Activated T-cell treated with anti-CD3 and anti-CD28 coated beads, Interleukin-2, amount 50 U/mL, for 4 hours (primary cell): ENCODE data around the gene MEOX1. TPM values are rescaled to one million over a fixed set of nuclear protein-coding genes. Genes with fewer than 3 reads are reported as not detected.

ENCODE experiments used
- ATAC-seq, 2 donors: fragments of 200-7000 bp; cut with Tn5 transposase; one replicate each; pipeline ENCODE4 v1.10.0; 2021
- DNase-seq: peaks from one replicate; pipeline ENCODE4 v3.0.0-alpha.2; 2020
- H3K27me3 Mint-ChIP-seq: one replicate; pipeline ENCODE4 v1.8.0; 2021; ENCODE audit warnings: low read depth, mixed read lengths
- H3K36me3 Mint-ChIP-seq: one replicate; pipeline ENCODE4 v1.8.0; 2022; ENCODE audit warnings: mixed read lengths; ENCODE audit not compliant: insufficient read depth
- H3K4me1 Mint-ChIP-seq: one replicate; pipeline ENCODE4 v1.8.0; 2021; ENCODE audit warnings: low read depth, mixed read lengths
- H3K4me3 Mint-ChIP-seq: one replicate; pipeline ENCODE4 v1.8.0; 2021; ENCODE audit warnings: mild to moderate bottlenecking, moderate library complexity, mixed read lengths
- H3K9me3 Mint-ChIP-seq: one replicate; pipeline ENCODE4 v1.8.0; 2021; ENCODE audit warnings: mixed read lengths
- total RNA-seq, 3 donors: library from RNA; stranded (reverse); gene quantifications; one replicate each; pipeline ENCODE4 v1.2.1, GENCODE V29; 2021

Gene MEOX1
- total RNA-seq, 3 donors from 2014 or later = 0.21 to 0.35 (median 0.24) TPM

DNA sequence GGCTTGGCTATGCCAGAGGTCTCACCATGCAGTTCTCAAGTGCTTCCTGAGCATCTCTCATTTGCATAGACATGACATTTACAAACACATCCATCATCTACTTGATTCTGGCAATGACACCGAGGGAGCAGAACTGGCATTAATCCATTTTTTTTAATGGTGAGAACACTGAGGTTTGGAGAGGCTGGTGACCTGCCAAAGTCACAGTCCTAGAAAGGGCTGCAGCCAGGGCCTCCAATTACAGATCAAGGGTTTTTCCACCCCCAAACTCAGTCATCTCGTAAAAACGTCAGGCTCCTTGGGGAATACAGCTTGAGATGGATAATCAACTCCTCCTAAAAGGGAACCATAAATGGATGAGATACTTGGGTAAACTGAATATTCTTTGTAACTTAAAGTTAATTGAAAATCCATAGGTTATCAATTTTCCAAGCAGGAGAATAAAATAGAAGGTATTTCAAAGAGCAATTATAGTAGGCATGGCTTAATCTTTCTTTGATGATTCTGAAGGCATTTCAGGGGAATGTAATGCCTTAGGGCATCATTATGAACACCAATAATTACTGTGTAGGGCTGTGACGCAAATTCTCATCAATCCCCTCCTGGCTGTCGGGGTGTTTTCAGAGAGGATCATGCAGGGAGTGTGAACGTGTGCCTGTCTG lies 9.4 kb upstream of the MEOX1 start:
- H3K9me3 Mint-ChIP-seq = no peaks in the 10 kb centered on the region

DNA sequence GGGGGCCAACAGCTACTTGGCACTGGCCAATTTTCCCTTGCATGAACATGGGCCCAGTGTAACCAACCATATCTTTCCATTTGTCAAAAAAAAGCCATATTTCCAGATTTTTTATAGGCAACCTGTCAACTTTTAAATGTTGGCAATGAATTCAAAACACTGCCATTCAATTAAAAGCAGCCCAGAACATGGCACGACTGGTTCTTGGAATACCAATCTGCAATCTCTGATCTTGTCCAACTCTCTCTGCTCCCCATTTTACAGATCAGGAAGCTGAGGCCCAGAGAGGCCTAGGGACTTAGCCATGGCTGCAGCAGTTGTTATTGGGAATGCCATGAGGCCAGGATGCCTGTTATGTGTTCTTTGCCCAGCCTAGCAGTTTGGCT lies 8.9 kb upstream of the MEOX1 start:
- DNase-seq (no peak), ATAC-seq (no peak)
- Mint-ChIP-seq H3K36me3 (no peaks in the 10 kb centered on the region), H3K27me3 (no peaks in the 10 kb centered on the region), H3K9me3 (no peaks in the 10 kb centered on the region), H3K4me1 (peaks cover 7% of the 10 kb centered on the region), H3K4me3 (no peak overlapping the region)

More for the DNA sequence above, 9.4 kb upstream of the MEOX1 start:
- ATAC-seq (no peak), DNase-seq (no peak)
- H3K27me3 Mint-ChIP-seq = no peaks in the 10 kb centered on the region
- H3K4me3 Mint-ChIP-seq = no peak overlapping the region
- H3K36me3 Mint-ChIP-seq = no peaks in the 10 kb centered on the region
- peaks cover 7% of the 10 kb centered on the region for H3K4me1 Mint-ChIP-seq

GRCh38 chr17:43669971-43670644 lies 8.4 kb upstream of the MEOX1 start:
- no peaks in the 10 kb centered on the region for H3K9me3 Mint-ChIP-seq
- H3K4me3 Mint-ChIP-seq = no peak overlapping the region
- H3K27me3 Mint-ChIP-seq = no peaks in the 10 kb centered on the region
- no peaks in the 10 kb centered on the region for H3K36me3 Mint-ChIP-seq
- DNase-seq (no peak), ATAC-seq (no peak)
- peaks cover 7% of the 10 kb centered on the region for H3K4me1 Mint-ChIP-seq

- no peak for DNase-seq
- Mint-ChIP-seq H3K4me1 (peaks cover 7% of the 10 kb centered on the region), H3K27me3 (no peaks in the 10 kb centered on the region), H3K9me3 (no peaks in the 10 kb centered on the region), H3K36me3 (no peaks in the 10 kb centered on the region), H3K4me3 (no peak overlapping the region)
- peak; percentile 43 to 55 for ATAC-seq
These were observed 6.2 kb upstream of the MEOX1 start for GRCh38 chr17:43667947-43668348.

DNA sequence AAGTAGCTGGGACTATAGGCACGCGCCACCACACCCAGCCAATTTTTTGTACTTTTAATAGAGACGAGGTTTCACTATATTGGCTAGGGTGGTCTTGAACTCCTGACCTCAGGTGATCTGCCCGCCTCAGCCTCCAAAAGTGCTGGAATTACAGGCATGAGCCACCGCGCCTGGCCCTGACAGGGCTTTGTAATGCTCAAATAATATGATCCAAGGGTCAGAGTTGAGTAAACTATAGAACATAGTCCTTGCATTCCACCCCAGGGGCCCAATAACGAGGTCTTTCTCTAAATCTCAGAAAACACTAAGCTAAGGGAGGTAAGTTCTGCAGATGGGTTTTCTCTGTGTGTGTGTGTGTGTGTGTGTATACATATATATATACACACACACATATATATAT lies 5.8 kb upstream of the MEOX1 start:
- Mint-ChIP-seq H3K27me3 (no peaks in the 10 kb centered on the region), H3K9me3 (no peaks in the 10 kb centered on the region), H3K4me1 (peaks cover 12% of the 10 kb centered on the region), H3K4me3 (no peak overlapping the region), H3K36me3 (no peaks in the 10 kb centered on the region)
- no peak for DNase-seq
- no peak for ATAC-seq

DNA sequence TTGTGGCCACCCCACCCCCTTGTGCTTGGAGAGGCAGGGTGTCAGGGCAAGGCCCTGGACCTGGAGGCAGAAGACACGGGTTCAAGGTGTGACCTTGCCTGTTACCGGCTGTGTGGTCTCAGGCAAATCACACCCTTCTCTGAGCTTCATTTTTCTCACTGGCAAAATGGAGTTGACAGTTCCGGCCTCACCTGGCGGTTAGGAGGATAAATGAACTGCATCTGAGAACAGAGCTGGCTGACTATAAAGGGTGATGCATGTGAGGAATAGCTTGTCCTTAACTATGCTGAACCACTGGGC lies 4.2 kb upstream of the MEOX1 start:
- Mint-ChIP-seq H3K4me3 (no peak overlapping the region), H3K27me3 (no peaks in the 10 kb centered on the region), H3K9me3 (no peaks in the 10 kb centered on the region), H3K36me3 (no peaks in the 10 kb centered on the region), H3K4me1 (peaks cover 27% of the 10 kb centered on the region)
- ATAC-seq (no peak), DNase-seq (no peak)

- Mint-ChIP-seq H3K36me3 (no peaks in the 10 kb centered on the region), H3K4me3 (no peak overlapping the region), H3K4me1 (peaks cover 33% of the 10 kb centered on the region), H3K27me3 (no peaks in the 10 kb centered on the region), H3K9me3 (no peaks in the 10 kb centered on the region)
- ATAC-seq (no peak), DNase-seq (no peak)
These were observed 3.6 kb upstream of the MEOX1 start for GRCh38 chr17:43665084-43665936.

DNA sequence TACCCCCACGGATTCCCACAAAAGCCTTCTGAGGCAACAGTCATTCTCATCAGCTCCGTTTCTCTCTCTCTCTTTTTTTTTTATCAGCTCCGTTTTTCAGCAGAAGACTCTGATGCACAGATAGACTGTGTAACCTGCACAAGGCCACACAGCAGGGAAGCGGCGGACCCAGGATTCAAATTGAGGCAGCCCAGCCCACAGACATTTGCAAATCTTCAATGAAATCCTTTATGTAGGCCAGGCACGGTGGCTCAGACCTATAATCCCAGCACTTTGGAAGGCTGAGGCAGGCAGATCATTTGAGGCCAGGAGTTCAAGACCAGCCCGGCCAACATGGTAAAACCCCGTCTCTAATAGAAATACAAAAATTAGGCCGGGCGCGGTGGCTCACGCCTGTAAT lies 2.4 kb upstream of the MEOX1 start:
- ATAC-seq = no peak
- H3K9me3 Mint-ChIP-seq = no peaks in the 10 kb centered on the region
- H3K4me3 Mint-ChIP-seq = no peak overlapping the region
- H3K27me3 Mint-ChIP-seq = no peaks in the 10 kb centered on the region
- no peaks in the 10 kb centered on the region for H3K36me3 Mint-ChIP-seq
- DNase-seq = no peak
- H3K4me1 Mint-ChIP-seq = peaks cover 33% of the 10 kb centered on the region

- Mint-ChIP-seq H3K4me1 (peaks cover 35% of the 10 kb centered on the region), H3K4me3 (no peak overlapping the region), H3K36me3 (no peaks in the 10 kb centered on the region), H3K27me3 (no peaks in the 10 kb centered on the region), H3K9me3 (no peaks in the 10 kb centered on the region)
- no peak for DNase-seq
- no peak for ATAC-seq
These were observed 1.7 kb upstream of the MEOX1 start for GRCh38 chr17:43663383-43663782.

DNA sequence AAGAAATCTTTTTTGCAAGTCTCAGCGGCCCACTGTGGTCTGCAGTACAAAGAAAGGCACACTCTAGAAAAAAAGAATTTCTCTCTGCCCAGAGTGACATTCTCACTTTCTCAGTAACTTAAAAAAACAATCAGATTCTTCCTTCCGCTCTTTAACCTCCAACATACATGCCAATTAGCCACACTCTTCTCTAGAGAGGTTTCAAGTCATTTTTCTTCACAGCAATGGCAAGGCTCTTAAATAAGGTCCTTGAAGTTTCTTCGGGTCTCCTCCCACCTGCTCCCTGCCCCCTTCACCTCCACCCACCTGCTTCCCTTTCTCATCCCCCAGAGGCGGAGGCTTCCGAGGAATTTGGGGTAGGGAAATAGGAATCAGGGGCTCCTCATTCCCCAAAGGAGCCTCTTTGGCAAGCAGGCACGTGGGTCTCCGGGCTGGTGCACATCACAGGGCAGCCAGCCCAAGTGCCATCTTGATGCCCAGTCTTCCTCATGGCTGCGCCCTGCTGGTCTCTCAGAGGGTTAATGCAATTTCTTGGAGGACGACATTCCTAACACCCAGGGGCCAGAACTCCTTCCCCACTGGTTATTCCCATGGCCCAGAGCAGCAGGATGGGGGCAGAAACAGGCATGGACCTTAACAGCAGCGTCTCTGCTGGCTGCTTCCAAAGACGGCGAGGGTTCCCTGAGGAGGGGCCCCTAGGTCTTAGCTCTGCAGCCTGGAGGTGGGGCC lies 855 bp upstream of the MEOX1 start:
- H3K9me3 Mint-ChIP-seq = no peaks in the 10 kb centered on the region
- no peaks in the 10 kb centered on the region for H3K27me3 Mint-ChIP-seq
- H3K4me1 Mint-ChIP-seq = peaks cover 35% of the 10 kb centered on the region
- no peaks in the 10 kb centered on the region for H3K36me3 Mint-ChIP-seq
- peak in 1 of 2 donors; percentile 13 for ATAC-seq
- DNase-seq = no peak
- peak overlapping the region; percentile 5 for H3K4me3 Mint-ChIP-seq

DNA sequence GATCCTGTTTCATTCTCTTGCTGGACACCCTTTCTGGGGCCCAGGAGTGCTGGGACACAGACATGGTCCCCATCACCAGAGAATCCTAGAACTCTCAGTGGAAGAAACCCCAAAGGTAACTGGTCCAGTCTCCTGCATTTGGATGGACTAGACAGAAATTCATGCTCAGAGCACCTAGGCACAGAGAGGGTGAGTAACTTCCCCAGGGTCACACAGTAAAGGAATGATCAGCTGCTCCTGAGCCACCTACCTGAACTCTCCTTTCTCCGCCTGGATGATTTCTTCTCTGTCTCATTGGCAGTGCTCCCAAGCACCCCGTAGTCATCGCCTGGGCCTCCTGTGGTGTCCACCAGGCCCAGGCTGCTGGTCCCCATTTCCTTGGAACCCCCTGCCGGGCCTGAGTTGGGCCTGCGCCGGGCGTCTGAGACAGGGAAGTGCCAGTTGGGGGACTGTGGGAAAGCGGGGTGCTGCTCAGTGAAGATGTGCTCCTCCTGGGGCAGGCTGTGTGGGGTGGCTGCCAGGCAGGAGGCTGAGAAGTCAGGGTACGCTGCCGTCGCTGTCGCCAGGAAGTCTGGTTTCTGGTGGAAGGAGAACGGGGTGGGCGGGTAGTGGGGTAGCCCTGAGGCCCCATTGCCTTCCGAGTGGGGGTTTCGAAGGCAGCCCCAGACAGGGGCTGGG lies 767 bp downstream of the MEOX1 start:
- no peak for ATAC-seq
- Mint-ChIP-seq H3K9me3 (no peaks in the 10 kb centered on the region), H3K4me1 (peaks cover 47% of the 10 kb centered on the region), H3K36me3 (no peaks in the 10 kb centered on the region), H3K27me3 (no peaks in the 10 kb centered on the region), H3K4me3 (peak overlapping the region; percentile 74)
- no peak for DNase-seq

DNA sequence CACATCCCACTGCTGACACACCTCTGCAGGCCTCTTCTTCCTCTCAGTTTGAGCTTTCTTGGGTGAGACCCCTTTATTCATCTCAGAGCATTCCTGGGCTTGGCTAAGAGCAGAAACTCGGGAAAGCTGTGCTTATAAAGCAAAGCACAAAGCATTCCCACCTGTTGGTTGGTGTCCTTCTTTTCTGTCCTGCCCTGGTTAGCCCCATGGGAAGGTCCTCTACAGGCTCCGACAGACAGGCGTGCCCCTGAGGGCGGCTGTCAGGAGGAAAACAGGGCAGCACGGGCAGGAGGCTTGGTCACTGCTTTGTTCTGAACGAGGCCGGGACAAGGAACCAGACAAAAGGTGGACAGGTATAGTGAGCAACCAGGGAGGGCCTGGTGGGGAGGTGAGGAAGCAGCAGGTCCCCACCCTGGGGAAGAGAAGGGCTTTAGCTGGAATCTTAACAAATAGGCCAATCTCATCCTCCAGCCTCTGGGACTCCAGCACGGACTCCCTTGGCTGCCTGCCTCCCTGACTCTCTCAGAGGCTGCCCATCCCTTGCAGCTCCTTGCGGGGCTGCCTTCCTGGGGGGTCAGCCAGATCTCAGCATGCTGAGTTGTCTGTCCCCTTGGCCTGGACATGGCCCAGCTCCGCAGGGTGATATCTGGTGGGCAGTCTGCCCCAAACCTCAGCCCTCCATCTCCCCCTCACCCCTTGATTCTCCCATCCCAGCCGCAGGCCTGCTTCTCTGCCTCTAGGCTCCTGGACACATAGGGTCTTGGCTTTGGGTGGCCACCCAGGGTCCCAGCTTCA lies 1.7 kb downstream of the MEOX1 start:
- Mint-ChIP-seq H3K4me3 (peak overlapping the region; percentile 74), H3K27me3 (no peaks in the 10 kb centered on the region), H3K36me3 (no peaks in the 10 kb centered on the region), H3K4me1 (peaks cover 51% of the 10 kb centered on the region), H3K9me3 (no peaks in the 10 kb centered on the region)
- no peak for ATAC-seq
- DNase-seq = no peak

DNA sequence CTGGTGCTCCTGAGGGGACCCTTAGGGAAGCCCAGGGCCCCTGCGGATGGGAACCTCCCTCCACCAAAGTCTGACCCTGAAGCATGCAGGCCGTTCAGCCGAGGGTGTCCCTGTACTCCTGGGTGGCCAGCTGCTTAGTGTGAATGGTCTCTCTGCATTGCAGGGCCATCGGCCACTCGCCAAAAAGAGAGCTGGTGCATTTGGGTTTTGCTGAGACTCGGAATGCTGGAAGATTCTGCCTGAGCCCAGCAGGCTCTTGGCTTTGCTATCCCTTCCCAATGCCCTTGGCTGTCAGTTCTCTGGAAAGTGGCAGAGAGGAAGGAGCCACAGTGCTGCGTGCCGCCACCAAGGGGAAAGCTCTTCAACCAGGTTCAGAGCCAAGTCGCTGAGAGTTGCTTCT lies 2.8 kb downstream of the MEOX1 start:
- ATAC-seq (no peak), DNase-seq (no peak)
- H3K27me3 Mint-ChIP-seq = no peaks in the 10 kb centered on the region
- no peaks in the 10 kb centered on the region for H3K9me3 Mint-ChIP-seq
- no peak overlapping the region for H3K4me3 Mint-ChIP-seq
- peaks cover 49% of the 10 kb centered on the region for H3K4me1 Mint-ChIP-seq
- no peaks in the 10 kb centered on the region for H3K36me3 Mint-ChIP-seq
